HL-60 (cell line): ENCODE results near the gene SPATA32.

Experiments used
- CTCF ChIP-seq: IDR thresholded peaks from one replicate; pipeline ENCODE4 v1.5.1; 2011; ENCODE audit warnings: low read length, control low read depth, inconsistent platforms; ENCODE audit not compliant: insufficient read depth
- GABPA ChIP-seq: IDR thresholded peaks from 2 replicates; pipeline ENCODE4 v1.6.1; 2012; ENCODE audit warnings: low read depth
- POLR2AphosphoS5 ChIP-seq: IDR thresholded peaks from 2 replicates; pipeline ENCODE4 v1.6.1; 2012; ENCODE audit warnings: low read depth
- REST ChIP-seq: IDR thresholded peaks from 2 replicates; pipeline ENCODE4 v1.6.1; 2012; ENCODE audit warnings: low read depth; ENCODE audit not compliant: insufficient replicate concordance

- TF ChIP-seq CTCF (no peak), REST (no peak), POLR2AphosphoS5 (no peak), GABPA (no peak)
These were observed 35.3 kb downstream of the SPATA32 start for GRCh38 chr17:45226576-45226975.
